Liver (tissue), 9 donors: ENCODE results near the gene RAB3A. TPM values are rescaled to one million over a fixed set of nuclear protein-coding genes. Genes with fewer than 3 reads are reported as not detected.

Experiments
- DNase-seq: peaks from one replicate; pipeline ENCODE4 v3.0.0-alpha.2; 2017; ENCODE audit warnings: low spot score
- H3K27ac ChIP-seq, 2 donors: one replicate each; pipeline ENCODE4 v1.7.0; 2013; ENCODE audit warnings: inconsistent platforms in 2 of 2, low read length in 2 of 2, control low read depth in 1 of 2, low read depth in 1 of 2, mild to moderate bottlenecking in 1 of 2
- H3K27me3 ChIP-seq, 4 donors: one replicate each; pipeline versions ENCODE4 v1.6.1 to v1.7.0; 2013; ENCODE audit warnings: low read length in 3 of 4, inconsistent platforms in 1 of 4, mild to moderate bottlenecking in 1 of 4, moderate library complexity in 1 of 4; ENCODE audit not compliant: control insufficient read depth in 4 of 4, insufficient read depth in 4 of 4
- H3K36me3 ChIP-seq, 4 donors: one replicate each; pipeline versions ENCODE4 v1.6.1 to v1.7.0; 2013; ENCODE audit warnings: low read length in 3 of 4, mild to moderate bottlenecking in 3 of 4, low read depth in 1 of 4, moderate library complexity in 1 of 4; ENCODE audit not compliant: control insufficient read depth in 4 of 4, insufficient read depth in 3 of 4
- H3K4me1 ChIP-seq, 4 donors: one replicate each; pipeline versions ENCODE4 v1.6.1 to v1.7.0; 2013; ENCODE audit warnings: low read length in 3 of 4, mild to moderate bottlenecking in 3 of 4, moderate library complexity in 1 of 4; ENCODE audit not compliant: control insufficient read depth in 4 of 4, insufficient read depth in 4 of 4
- H3K4me3 ChIP-seq, 3 donors: one replicate each; pipeline versions ENCODE4 v1.6.1 to v1.7.0; 2013; ENCODE audit warnings: low read length in 3 of 3, control low read depth in 1 of 3, low read depth in 1 of 3, mild to moderate bottlenecking in 1 of 3
- H3K9ac ChIP-seq, 2 donors: one replicate each; pipeline ENCODE4 v1.7.0; 2013; ENCODE audit warnings: low read length in 2 of 2, mild to moderate bottlenecking in 2 of 2, moderate library complexity in 2 of 2, control low read depth in 1 of 2, low read depth in 1 of 2
- H3K9me3 ChIP-seq, 4 donors: one replicate each; pipeline versions ENCODE4 v1.6.1 to v1.7.0; 2013; ENCODE audit warnings: low read length in 3 of 4; ENCODE audit not compliant: control insufficient read depth in 4 of 4
- CTCF ChIP-seq: fragments of 150-350 bp; IDR thresholded peaks from 2 replicates; pipeline ENCODE4 v1.5.1; 2017; ENCODE audit warnings: improper control_type of control experiment, low read depth, low read length; ENCODE audit not compliant: missing input control
- EGR1 ChIP-seq, 2 donors: IDR thresholded peaks; 2 replicates each; pipeline ENCODE4 v1.6.1; 2016 to 2018; ENCODE audit warnings: antibody characterized with exemption in 2 of 2, low read depth in 2 of 2
- FOXA1 ChIP-seq: IDR thresholded peaks from 2 replicates; pipeline ENCODE4 v1.6.1; 2016; ENCODE audit warnings: antibody characterized with exemption
- FOXA2 ChIP-seq: IDR thresholded peaks from 2 replicates; pipeline ENCODE4 v1.6.1; 2016; ENCODE audit warnings: antibody characterized with exemption
- HNF4G ChIP-seq: IDR thresholded peaks from 2 replicates; pipeline ENCODE4 v1.6.1; 2016; ENCODE audit warnings: antibody characterized with exemption
- JUND ChIP-seq, 2 donors: IDR thresholded peaks; 2 replicates each; pipeline ENCODE4 v1.6.1; 2016; ENCODE audit warnings: antibody characterized with exemption in 2 of 2
- NR2F2 ChIP-seq: IDR thresholded peaks from 2 replicates; pipeline ENCODE4 v1.6.1; 2016; ENCODE audit warnings: antibody characterized with exemption
- RAD21 ChIP-seq, 2 donors: IDR thresholded peaks; 2 replicates each; pipeline ENCODE4 v1.6.1; 2016; ENCODE audit warnings: antibody characterized with exemption in 2 of 2, mild to moderate bottlenecking in 2 of 2
- TAF1 ChIP-seq: conservative IDR thresholded peaks from 2 replicates; pipeline ENCODE4 v1.6.1; 2016; ENCODE audit warnings: antibody characterized with exemption, mild to moderate bottlenecking
- YY1 ChIP-seq: IDR thresholded peaks from 2 replicates; pipeline ENCODE4 v1.6.1; 2016; ENCODE audit warnings: antibody characterized with exemption, mild to moderate bottlenecking
- ZBTB33 ChIP-seq: IDR thresholded peaks from 2 replicates; pipeline ENCODE4 v1.6.1; 2016; ENCODE audit warnings: antibody characterized with exemption
- WGBS: extraction: QIAGEN DNeasy Blood & Tissue Kit; methylation state at CpG from one replicate; pipeline ENCODE4 v1.1.7; 2013; 5-methylcytosine and 5-hydroxymethylcytosine counted together
- polyA plus RNA-seq, 2 donors: library from polyadenylated mRNA; stranded (reverse) in 1 of 2; unstranded in 1 of 2; fragments of 200-250 nt in 1 of 2; fragments of >200 nt in 1 of 2; fragmentation: Nextera tagmentation in 1 of 2; extraction: Ambion mirVana in 1 of 2; gene quantifications; one replicate each; pipeline versions ENCODE4 v1.2.1 to v1.2.3, GENCODE V29; 2013 to 2015
- total RNA-seq, 2 donors: library from RNA; depleted of rRNA; stranded (reverse); fragments of >200 nt; gene quantifications; one replicate each; pipeline ENCODE4 v1.2.3, GENCODE V29; 2014
- TF ChIP-seq, protein P1 (sequence below): IDR thresholded peaks from 2 replicates; pipeline ENCODE4 v1.6.1; 2016; ENCODE audit warnings: antibody characterized with exemption
- TF ChIP-seq, protein P2 (sequence below): IDR thresholded peaks from 2 replicates; pipeline ENCODE4 v1.6.1; 2016; ENCODE audit warnings: antibody characterized with exemption
- TF ChIP-seq, protein P3 (sequence below): IDR thresholded peaks from 2 replicates; pipeline ENCODE4 v1.6.1; 2016; ENCODE audit warnings: antibody characterized with exemption, mild to moderate bottlenecking
- donor health status: healthy.
- donor health status: healthy.
- donor health status: healthy.
- donor health status: healthy.
- donor health status: healthy.

The RAB3A gene
- total and polyA plus RNA-seq, 4 donors, result 0.33 to 1.7 (median 0.79) TPM

GRCh38 chr19:18156268-18156667, 47.6 kb downstream of the RAB3A start:
- Histone ChIP-seq H3K4me1 (peaks cover 16 to 53% (median 34%) of the 10 kb centered on the region in 4 donors), H3K4me3 (no peak overlapping the region), H3K9ac (no peak overlapping the region), H3K36me3 (no peaks in the 10 kb centered on the region), H3K9me3 (no peaks in the 10 kb centered on the region), H3K27me3 (no peaks in the 10 kb centered on the region), H3K27ac (no peak overlapping the region)
- no peak for TF ChIP-seq TAF1
- no peak for TF ChIP-seq FOXA2
- no peak for TF ChIP-seq RAD21 (IDR thresholded peaks at IDR 0.05)
- no peak for TF ChIP-seq ZBTB33
- no peak for TF ChIP-seq FOXA1
- TF ChIP-seq, protein P1, sequence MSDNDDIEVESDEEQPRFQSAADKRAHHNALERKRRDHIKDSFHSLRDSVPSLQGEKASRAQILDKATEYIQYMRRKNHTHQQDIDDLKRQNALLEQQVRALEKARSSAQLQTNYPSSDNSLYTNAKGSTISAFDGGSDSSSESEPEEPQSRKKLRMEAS, result no peak
- TF ChIP-seq NR2F2, result no peak
- TF ChIP-seq YY1, result no peak
- TF ChIP-seq JUND (IDR thresholded peaks at IDR 0.05), result no peak
- TF ChIP-seq, protein P2, sequence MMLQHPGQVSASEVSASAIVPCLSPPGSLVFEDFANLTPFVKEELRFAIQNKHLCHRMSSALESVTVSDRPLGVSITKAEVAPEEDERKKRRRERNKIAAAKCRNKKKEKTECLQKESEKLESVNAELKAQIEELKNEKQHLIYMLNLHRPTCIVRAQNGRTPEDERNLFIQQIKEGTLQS, result no peak
- no peak for TF ChIP-seq CTCF
- TF ChIP-seq EGR1 (IDR thresholded peaks at IDR 0.05; ENCODE audit: low read depth in 2 of 2), result no peak
- no peak for TF ChIP-seq HNF4G
- TF ChIP-seq, protein P3, sequence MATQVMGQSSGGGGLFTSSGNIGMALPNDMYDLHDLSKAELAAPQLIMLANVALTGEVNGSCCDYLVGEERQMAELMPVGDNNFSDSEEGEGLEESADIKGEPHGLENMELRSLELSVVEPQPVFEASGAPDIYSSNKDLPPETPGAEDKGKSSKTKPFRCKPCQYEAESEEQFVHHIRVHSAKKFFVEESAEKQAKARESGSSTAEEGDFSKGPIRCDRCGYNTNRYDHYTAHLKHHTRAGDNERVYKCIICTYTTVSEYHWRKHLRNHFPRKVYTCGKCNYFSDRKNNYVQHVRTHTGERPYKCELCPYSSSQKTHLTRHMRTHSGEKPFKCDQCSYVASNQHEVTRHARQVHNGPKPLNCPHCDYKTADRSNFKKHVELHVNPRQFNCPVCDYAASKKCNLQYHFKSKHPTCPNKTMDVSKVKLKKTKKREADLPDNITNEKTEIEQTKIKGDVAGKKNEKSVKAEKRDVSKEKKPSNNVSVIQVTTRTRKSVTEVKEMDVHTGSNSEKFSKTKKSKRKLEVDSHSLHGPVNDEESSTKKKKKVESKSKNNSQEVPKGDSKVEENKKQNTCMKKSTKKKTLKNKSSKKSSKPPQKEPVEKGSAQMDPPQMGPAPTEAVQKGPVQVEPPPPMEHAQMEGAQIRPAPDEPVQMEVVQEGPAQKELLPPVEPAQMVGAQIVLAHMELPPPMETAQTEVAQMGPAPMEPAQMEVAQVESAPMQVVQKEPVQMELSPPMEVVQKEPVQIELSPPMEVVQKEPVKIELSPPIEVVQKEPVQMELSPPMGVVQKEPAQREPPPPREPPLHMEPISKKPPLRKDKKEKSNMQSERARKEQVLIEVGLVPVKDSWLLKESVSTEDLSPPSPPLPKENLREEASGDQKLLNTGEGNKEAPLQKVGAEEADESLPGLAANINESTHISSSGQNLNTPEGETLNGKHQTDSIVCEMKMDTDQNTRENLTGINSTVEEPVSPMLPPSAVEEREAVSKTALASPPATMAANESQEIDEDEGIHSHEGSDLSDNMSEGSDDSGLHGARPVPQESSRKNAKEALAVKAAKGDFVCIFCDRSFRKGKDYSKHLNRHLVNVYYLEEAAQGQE, result no peak
- 92% methylated on average over 6 of the region's 6 CpGs for WGBS
- no peak for DNase-seq
